ENCODE results near the gene HEBP1.
"Not testable (repeated sequence)": the region's sequence is repeated elsewhere in the genome, so short reads cannot be mapped to it uniquely, and the experiment has no call there.

The HEBP1 gene

GRCh38 chr12:12999959-13000615 is at the start of gene HEBP1:
HEBP1 (minus strand) TSS chr12:13000265; CDS start chr12:13000114, 151 bp downstream.
- DNase-seq (ENCODE audit: low spot score) (peak; percentile 76), FAIRE-seq (no peak)

GRCh38 chr12:13049816-13050215 is 49.8 kb upstream of the HEBP1 start:
- FAIRE-seq: no peak
- no peak for DNase-seq (ENCODE audit: low spot score)

GRCh38 chr12:13046964-13047363 is 46.9 kb upstream of the HEBP1 start:
- DNase-seq (ENCODE audit: low spot score) (no peak), FAIRE-seq (no peak)

GRCh38 chr12:13045816-13046215 is 45.8 kb upstream of the HEBP1 start:
- no peak for FAIRE-seq

GRCh38 chr12:13044906-13045299 is 44.8 kb upstream of the HEBP1 start:
- DNase-seq (ENCODE audit: low spot score) (no peak), FAIRE-seq (no peak)

More at GRCh38 chr12:13045816-13046215, 45.8 kb upstream of the HEBP1 start:
- no peak for DNase-seq (ENCODE audit: low spot score)

- FAIRE-seq (no peak), DNase-seq (ENCODE audit: low spot score) (no peak)
These were observed 44.2 kb upstream of the HEBP1 start, which contains the start of gene FAM234B for GRCh38 chr12:13044002-13044905. FAM234B (plus strand) TSS chr12:13044381; CDS start chr12:13044404, 23 bp downstream.

GRCh38 chr12:13042666-13043230 is 42.7 kb upstream of the HEBP1 start:
- FAIRE-seq: no peak
- DNase-seq (ENCODE audit: low spot score): no peak

GRCh38 chr12:13041224-13041623 is 41.2 kb upstream of the HEBP1 start:
- FAIRE-seq: no peak

GRCh38 chr12:13039328-13039956 is 39.4 kb upstream of the HEBP1 start:
- DNase-seq (ENCODE audit: low spot score) (no peak), FAIRE-seq (no peak)

More at GRCh38 chr12:13041224-13041623, 41.2 kb upstream of the HEBP1 start:
- no peak for DNase-seq (ENCODE audit: low spot score)

- DNase-seq (ENCODE audit: low spot score): no peak
- FAIRE-seq: no peak
These were observed 38.6 kb upstream of the HEBP1 start for GRCh38 chr12:13038491-13039161.

- DNase-seq (ENCODE audit: low spot score): no peak
These were observed 36.8 kb upstream of the HEBP1 start for GRCh38 chr12:13036881-13037280.

GRCh38 chr12:13035335-13035734 is 35.3 kb upstream of the HEBP1 start:
- DNase-seq (ENCODE audit: low spot score); FAIRE-seq: not testable (repeated sequence)

More at GRCh38 chr12:13036881-13037280, 36.8 kb upstream of the HEBP1 start:
- FAIRE-seq: no peak

- no peak for FAIRE-seq
- no peak for DNase-seq (ENCODE audit: low spot score)
These were observed 33.4 kb upstream of the HEBP1 start for GRCh38 chr12:13033476-13033875.

GRCh38 chr12:13032164-13032563 is 32.1 kb upstream of the HEBP1 start:
- DNase-seq (ENCODE audit: low spot score): no peak
- FAIRE-seq: no peak

GRCh38 chr12:13030541-13031291 is 30.7 kb upstream of the HEBP1 start:
- DNase-seq (ENCODE audit: low spot score): no peak
- no peak for FAIRE-seq

GRCh38 chr12:13028825-13029570 is 28.9 kb upstream of the HEBP1 start:
- FAIRE-seq (no peak), DNase-seq (ENCODE audit: low spot score) (no peak)

- no peak for FAIRE-seq
- no peak for DNase-seq (ENCODE audit: low spot score)
These were observed 27.4 kb upstream of the HEBP1 start for GRCh38 chr12:13027508-13027907.

- no peak for FAIRE-seq
These were observed 27.0 kb upstream of the HEBP1 start for GRCh38 chr12:13027032-13027431.

GRCh38 chr12:13026286-13026685 is 26.2 kb upstream of the HEBP1 start:
- DNase-seq (ENCODE audit: low spot score): no peak
- FAIRE-seq: no peak

More at GRCh38 chr12:13027032-13027431, 27.0 kb upstream of the HEBP1 start:
- DNase-seq (ENCODE audit: low spot score): no peak

Measured in RCC 7860 (cell line).